Brain microvascular endothelial cell (primary cell): ENCODE results near the gene AGAP2.

ENCODE experiments used
- DNase-seq: peaks from one replicate; pipeline ENCODE4 v3.0.0-alpha.2; 2020
- H3K27ac ChIP-seq: fragments of 250-450 bp; sonication (Bioruptor Pico); 2 replicates; pipeline ENCODE4 v1.5.1; 2020; ENCODE audit warnings: mild to moderate bottlenecking, moderate library complexity
- H3K27me3 ChIP-seq: fragments of 250-450 bp; sonication (Bioruptor Pico); replicated peaks from 2 replicates; pipeline ENCODE4 v1.5.1; 2020; ENCODE audit warnings: mild to moderate bottlenecking
- H3K36me3 ChIP-seq: fragments of 250-450 bp; sonication (Bioruptor Pico); replicated peaks from 2 replicates; pipeline ENCODE4 v1.5.1; 2020; ENCODE audit warnings: mild to moderate bottlenecking
- H3K4me3 ChIP-seq: 2 replicates; pipeline ENCODE4 v1.5.1; 2011; ENCODE audit warnings: low read depth, mild to moderate bottlenecking, control low read depth, low read length, moderate library complexity
- CTCF ChIP-seq: IDR thresholded peaks from 2 replicates; pipeline ENCODE4 v1.5.1; 2011; ENCODE audit warnings: low read depth, mild to moderate bottlenecking, moderate library complexity, low read length, control low read depth, inconsistent platforms; ENCODE audit errors: missing control alignments
- in situ Hi-C: cut with HindIII; loops from 2 replicates; pipeline ENCODE4 v1.10.0; 2017; ENCODE audit warnings: low sequenced_read_pairs, low pct_ligation_motif_present

AGAP2 gene

GRCh38 chr12:57726151-57726883 lies 12.2 kb downstream of the AGAP2 start:
- peak; percentile 79 for DNase-seq
- Histone ChIP-seq H3K27me3 (no peaks in the 10 kb centered on the region), H3K36me3 (no peaks in the 10 kb centered on the region), H3K27ac (peak overlapping the region; percentile 32), H3K4me3 (peak overlapping the region; percentile 84)
- in situ Hi-C loops: no loop called here
- peak; percentile 94 for TF ChIP-seq CTCF

- Histone ChIP-seq H3K27me3 (no peaks in the 10 kb centered on the region), H3K4me3 (peak overlapping the region; percentile 84), H3K36me3 (peaks cover 4% of the 10 kb centered on the region), H3K27ac (no peak overlapping the region)
- no peak for DNase-seq
- TF ChIP-seq CTCF: no peak
- in situ Hi-C loops: no loop called here
These were observed 12.7 kb downstream of the AGAP2 start for GRCh38 chr12:57725851-57726150.

GRCh38 chr12:57724936-57725740 lies 13.4 kb downstream of the AGAP2 start:
- no peak overlapping the region for H3K27ac ChIP-seq
- in situ Hi-C loops: no loop called here
- no peak for DNase-seq
- H3K36me3 ChIP-seq: peaks cover 8% of the 10 kb centered on the region
- no peak overlapping the region for H3K4me3 ChIP-seq
- no peaks in the 10 kb centered on the region for H3K27me3 ChIP-seq
- no peak for TF ChIP-seq CTCF

GRCh38 chr12:57724003-57724935 lies 14.3 kb downstream of the AGAP2 start:
- no peaks in the 10 kb centered on the region for H3K27me3 ChIP-seq
- DNase-seq: no peak
- in situ Hi-C loops: no loop called here
- peaks cover 14% of the 10 kb centered on the region for H3K36me3 ChIP-seq
- H3K4me3 ChIP-seq: no peak overlapping the region
- no peak overlapping the region for H3K27ac ChIP-seq
- no peak for TF ChIP-seq CTCF

- in situ Hi-C loops: no loop called here
- TF ChIP-seq CTCF: no peak
- no peak for DNase-seq
- peaks cover 21% of the 10 kb centered on the region for H3K36me3 ChIP-seq
- H3K4me3 ChIP-seq: no peak overlapping the region
- no peaks in the 10 kb centered on the region for H3K27me3 ChIP-seq
- H3K27ac ChIP-seq: no peak overlapping the region
These were observed 14.9 kb downstream of the AGAP2 start for GRCh38 chr12:57723630-57723962.
